ENCODE data around the gene POU2AF1.

Gene POU2AF1

GRCh38 chr11:111358038-111359001 is 20.8 kb downstream of the POU2AF1 start:
- DNase-seq (ENCODE audit: extremely low read depth, insufficient read length) = no peak
- TF ChIP-seq CTCF (IDR thresholded peaks at IDR 0.05; ENCODE audit: insufficient read depth, low read length, poor library complexity, severe bottlenecking) = no peak
- Histone ChIP-seq H3K4me3 (replicated peaks; ENCODE audit: low read depth, low read length) (no peak overlapping the region), H3K36me3 (ENCODE audit: control insufficient read depth, insufficient read depth, low read length) (peaks cover 70% of the 10 kb centered on the region), H3K27me3 (replicated peaks; ENCODE audit: control insufficient read depth, insufficient read depth, low read length) (no peaks in the 10 kb centered on the region)

- TF ChIP-seq CTCF (IDR thresholded peaks at IDR 0.05; ENCODE audit: insufficient read depth, low read length, poor library complexity, severe bottlenecking) = no peak
- Histone ChIP-seq H3K4me3 (replicated peaks; ENCODE audit: low read depth, low read length) (no peak overlapping the region), H3K36me3 (ENCODE audit: control insufficient read depth, insufficient read depth, low read length) (peaks cover 66% of the 10 kb centered on the region), H3K27me3 (replicated peaks; ENCODE audit: control insufficient read depth, insufficient read depth, low read length) (no peaks in the 10 kb centered on the region)
- no peak for DNase-seq (ENCODE audit: extremely low read depth, insufficient read length)
Measured at GRCh38 chr11:111357150-111358037, 21.7 kb downstream of the POU2AF1 start.

DNA sequence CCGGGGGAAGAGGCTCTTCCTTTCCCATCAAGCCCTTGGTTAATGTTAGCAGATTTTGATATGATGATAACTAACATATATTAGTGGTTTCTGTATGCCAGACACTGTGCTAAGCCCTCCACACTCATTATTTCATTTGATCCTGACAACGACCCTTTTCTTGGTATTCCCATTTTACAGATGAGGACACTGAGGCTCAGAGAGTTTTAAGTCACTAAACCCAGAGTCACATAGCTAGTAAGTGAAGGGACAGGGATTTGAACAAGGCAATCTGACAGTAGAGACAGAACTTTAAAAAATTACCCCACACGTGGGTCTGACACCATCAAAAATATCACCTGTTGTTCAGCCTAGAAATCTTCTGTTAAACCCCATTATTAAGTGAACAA is 22.4 kb downstream of the POU2AF1 start:
- H3K36me3 ChIP-seq (ENCODE audit: control insufficient read depth, insufficient read depth, low read length) = peaks cover 66% of the 10 kb centered on the region
- no peak overlapping the region for H3K4me3 ChIP-seq (replicated peaks; ENCODE audit: low read depth, low read length)
- H3K27me3 ChIP-seq (replicated peaks; ENCODE audit: control insufficient read depth, insufficient read depth, low read length) = no peaks in the 10 kb centered on the region
- DNase-seq (ENCODE audit: extremely low read depth, insufficient read length) = no peak
- TF ChIP-seq CTCF (IDR thresholded peaks at IDR 0.05; ENCODE audit: insufficient read depth, low read length, poor library complexity, severe bottlenecking) = no peak

DNA sequence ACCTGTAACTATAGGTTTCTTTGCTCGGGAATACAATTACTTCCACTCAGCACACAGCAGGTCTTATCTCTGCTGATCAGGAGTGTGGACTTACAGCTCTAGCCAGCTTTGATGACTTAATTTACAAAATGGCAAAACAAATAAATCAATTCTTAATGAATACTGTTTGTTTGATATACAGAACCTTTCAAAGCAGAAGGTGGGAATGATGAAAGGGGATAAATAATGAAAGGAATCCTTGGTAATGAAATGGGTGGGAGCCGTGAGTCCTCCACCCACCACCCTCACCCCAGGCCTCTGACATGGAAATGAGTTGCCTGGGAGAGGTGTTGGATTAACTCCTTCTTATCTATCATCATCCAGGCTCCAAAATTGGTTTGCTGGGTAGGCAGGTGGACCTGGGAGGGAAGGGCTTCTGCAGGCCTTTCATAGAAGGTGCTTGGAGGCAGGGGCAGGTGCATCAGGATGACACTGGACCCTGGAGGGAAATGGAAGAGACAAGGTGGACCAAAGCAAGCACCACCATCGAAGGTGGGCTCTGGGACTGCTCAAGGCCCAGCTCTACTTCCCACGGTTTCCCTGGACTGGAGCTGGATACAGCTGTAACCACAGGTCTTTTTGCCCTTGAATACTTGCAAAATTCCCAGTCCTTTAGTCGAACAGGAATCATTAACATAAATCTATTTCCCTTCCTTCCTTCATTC is 23.0 kb downstream of the POU2AF1 start:
- Histone ChIP-seq H3K4me3 (replicated peaks; ENCODE audit: low read depth, low read length) (no peak overlapping the region), H3K36me3 (ENCODE audit: control insufficient read depth, insufficient read depth, low read length) (peaks cover 65% of the 10 kb centered on the region), H3K27me3 (replicated peaks; ENCODE audit: control insufficient read depth, insufficient read depth, low read length) (no peaks in the 10 kb centered on the region)
- TF ChIP-seq CTCF (IDR thresholded peaks at IDR 0.05; ENCODE audit: insufficient read depth, low read length, poor library complexity, severe bottlenecking) = no peak
- DNase-seq (ENCODE audit: extremely low read depth, insufficient read length) = no peak

GRCh38 chr11:111355101-111355500 is 24.0 kb downstream of the POU2AF1 start:
- peaks cover 61% of the 10 kb centered on the region for H3K36me3 ChIP-seq (ENCODE audit: control insufficient read depth, insufficient read depth, low read length)
- no peak for TF ChIP-seq CTCF (IDR thresholded peaks at IDR 0.05; ENCODE audit: insufficient read depth, low read length, poor library complexity, severe bottlenecking)
- DNase-seq (ENCODE audit: extremely low read depth, insufficient read length) = no peak
- H3K4me3 ChIP-seq (replicated peaks; ENCODE audit: low read depth, low read length) = no peak overlapping the region
- H3K27me3 ChIP-seq (replicated peaks; ENCODE audit: control insufficient read depth, insufficient read depth, low read length) = no peaks in the 10 kb centered on the region
